Measurements from ENCODE around the gene XAGE5. TPM values are rescaled to one million over a fixed set of nuclear protein-coding genes. Genes with fewer than 3 reads are reported as not detected.
"Not testable (repeated sequence)": the region's sequence is repeated elsewhere in the genome, so short reads cannot be mapped to it uniquely, and the experiment has no call there.

Gene XAGE5, protein sequence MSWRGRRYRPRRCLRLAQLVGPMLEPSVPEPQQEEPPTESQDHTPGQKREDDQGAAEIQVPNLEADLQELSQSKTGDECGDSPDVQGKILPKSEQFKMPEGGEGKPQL
- total RNA-seq, result not detected in 2 replicates
- polyA plus RNA-seq, result not detected in 2 replicates

DNA sequence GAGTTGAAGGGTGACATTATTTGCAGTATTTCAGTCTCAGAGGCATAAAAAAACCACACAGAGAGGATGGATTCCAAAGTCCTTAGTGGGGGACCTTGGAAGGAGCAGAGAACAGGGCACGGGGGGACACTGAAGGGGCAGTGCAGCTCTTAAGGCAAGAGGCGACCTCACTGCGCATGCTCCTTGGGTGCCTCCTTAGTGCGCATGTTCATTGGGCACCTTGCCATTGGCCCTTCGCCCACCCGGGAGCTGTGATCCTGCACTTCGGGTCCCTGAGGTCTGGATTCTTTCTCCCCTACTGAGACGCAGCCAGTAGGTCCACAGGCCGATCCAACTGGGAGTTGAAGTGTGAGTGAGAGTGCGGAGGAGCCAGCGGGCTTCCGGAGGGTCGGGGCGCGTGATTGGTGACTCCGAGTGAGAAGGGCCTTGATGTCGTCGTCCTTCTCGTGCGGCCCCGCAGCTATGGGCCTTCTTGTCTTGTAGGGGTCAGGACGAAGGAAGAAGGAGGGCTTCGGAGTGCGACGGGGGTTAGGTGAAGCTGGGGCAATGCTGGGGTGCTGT lies at the start of gene XAGE5:
TSS of gene XAGE5 (plus strand) at position 223 of the 561 bp plus-strand sequence. CDS start 1,280 bp downstream, outside the sequence.
- H3K27me3 ChIP-seq, result no peaks in the 10 kb centered on the region
- no peaks in the 10 kb centered on the region for H3K4me1 ChIP-seq (ENCODE audit: low read depth)
- no peaks in the 10 kb centered on the region for H3K9me3 ChIP-seq (ENCODE audit: low read depth)
- TF ChIP-seq, protein P1, sequence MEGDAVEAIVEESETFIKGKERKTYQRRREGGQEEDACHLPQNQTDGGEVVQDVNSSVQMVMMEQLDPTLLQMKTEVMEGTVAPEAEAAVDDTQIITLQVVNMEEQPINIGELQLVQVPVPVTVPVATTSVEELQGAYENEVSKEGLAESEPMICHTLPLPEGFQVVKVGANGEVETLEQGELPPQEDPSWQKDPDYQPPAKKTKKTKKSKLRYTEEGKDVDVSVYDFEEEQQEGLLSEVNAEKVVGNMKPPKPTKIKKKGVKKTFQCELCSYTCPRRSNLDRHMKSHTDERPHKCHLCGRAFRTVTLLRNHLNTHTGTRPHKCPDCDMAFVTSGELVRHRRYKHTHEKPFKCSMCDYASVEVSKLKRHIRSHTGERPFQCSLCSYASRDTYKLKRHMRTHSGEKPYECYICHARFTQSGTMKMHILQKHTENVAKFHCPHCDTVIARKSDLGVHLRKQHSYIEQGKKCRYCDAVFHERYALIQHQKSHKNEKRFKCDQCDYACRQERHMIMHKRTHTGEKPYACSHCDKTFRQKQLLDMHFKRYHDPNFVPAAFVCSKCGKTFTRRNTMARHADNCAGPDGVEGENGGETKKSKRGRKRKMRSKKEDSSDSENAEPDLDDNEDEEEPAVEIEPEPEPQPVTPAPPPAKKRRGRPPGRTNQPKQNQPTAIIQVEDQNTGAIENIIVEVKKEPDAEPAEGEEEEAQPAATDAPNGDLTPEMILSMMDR (IDR thresholded peaks at IDR 0.05; ENCODE audit: low read depth, low read length), result no peak
- no peak within 1 kb of the TSS for H3K4me3 ChIP-seq
- H3K36me3 ChIP-seq, result no peaks in the 10 kb centered on the region
- no peak within 1 kb of the TSS for H3K27ac ChIP-seq
- no peak for DNase-seq (ENCODE audit: low read depth in 1 of 2, low spot score in 1 of 2)

DNA sequence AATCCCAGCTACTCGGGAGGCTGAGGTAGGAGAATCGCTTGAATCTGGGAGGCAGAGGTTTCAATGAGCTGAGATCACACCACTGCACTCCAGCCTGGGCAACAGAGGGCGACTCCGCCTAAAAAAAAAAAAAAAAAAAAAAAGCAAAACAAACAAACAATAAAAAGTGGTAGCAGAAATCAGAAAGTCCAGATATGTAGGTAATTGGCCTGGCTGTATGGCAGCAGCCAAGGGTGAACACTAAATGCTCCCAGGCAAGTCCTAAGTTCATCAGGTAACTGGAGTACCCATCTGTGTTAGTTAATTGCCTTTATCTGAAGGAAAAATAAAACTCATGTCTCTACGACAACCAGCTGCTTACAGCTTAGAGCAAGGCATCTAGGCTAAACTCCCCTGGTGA lies 45.1 kb upstream of the XAGE5 start:
- not testable (repeated sequence) for H3K27me3 ChIP-seq; DNase-seq (ENCODE audit: low read depth in 1 of 2, low spot score in 1 of 2); H3K4me3 ChIP-seq; H3K4me1 ChIP-seq (ENCODE audit: low read depth); H3K9me3 ChIP-seq (ENCODE audit: low read depth); H3K27ac ChIP-seq; H3K36me3 ChIP-seq

DNA sequence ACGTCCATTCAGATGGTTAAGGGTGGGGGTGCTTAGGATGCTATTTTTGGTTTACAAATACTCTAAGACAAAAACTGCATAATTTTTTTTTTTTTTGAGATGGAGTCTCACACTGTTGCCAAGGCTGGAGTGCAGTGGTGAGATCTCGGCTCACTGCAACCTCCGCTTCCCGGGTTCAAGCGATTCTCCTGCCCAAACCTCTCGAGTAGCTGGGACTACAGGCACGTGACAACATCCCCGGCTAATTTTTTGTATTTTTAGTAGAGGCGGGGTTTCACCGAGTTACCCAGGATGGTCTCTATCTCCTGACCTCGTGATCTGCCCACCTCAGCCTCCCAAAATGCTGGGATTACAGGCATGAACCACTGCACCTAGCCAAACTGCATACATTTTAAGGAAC lies 37.6 kb upstream of the XAGE5 start:
- H3K27ac ChIP-seq; H3K36me3 ChIP-seq; H3K4me1 ChIP-seq (ENCODE audit: low read depth); H3K4me3 ChIP-seq; DNase-seq (ENCODE audit: low read depth in 1 of 2, low spot score in 1 of 2); H3K9me3 ChIP-seq (ENCODE audit: low read depth); H3K27me3 ChIP-seq: not testable (repeated sequence)

DNA sequence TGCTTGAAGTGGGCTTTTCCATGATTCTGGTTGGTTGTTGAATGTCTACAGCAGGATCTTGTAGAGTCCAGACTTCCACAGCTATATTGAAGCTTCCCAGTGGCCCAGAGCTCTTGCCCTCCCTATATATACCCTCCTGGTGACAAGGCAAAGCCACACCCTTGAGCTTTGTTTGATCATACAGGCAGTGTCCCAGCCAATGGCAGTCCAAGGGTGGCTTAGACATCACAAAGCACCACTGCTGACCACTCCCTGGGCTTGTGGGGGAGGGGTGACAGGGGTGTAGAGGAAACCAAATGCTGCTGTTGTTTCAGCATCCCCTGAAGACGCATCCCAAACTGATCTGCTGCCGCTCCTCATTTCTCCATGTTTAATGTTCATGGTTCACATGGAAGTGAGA lies 13.8 kb upstream of the XAGE5 start, which contains the start of gene SPANXN5:
TSS of gene SPANXN5 (minus strand) at position 101 of the 400 bp plus-strand sequence. CDS start at position 22, 79 bp downstream.
- not testable (repeated sequence) for H3K9me3 ChIP-seq (ENCODE audit: low read depth); H3K4me3 ChIP-seq; H3K27ac ChIP-seq; H3K4me1 ChIP-seq (ENCODE audit: low read depth); H3K27me3 ChIP-seq; H3K36me3 ChIP-seq; DNase-seq (ENCODE audit: low read depth in 1 of 2, low spot score in 1 of 2)

DNA sequence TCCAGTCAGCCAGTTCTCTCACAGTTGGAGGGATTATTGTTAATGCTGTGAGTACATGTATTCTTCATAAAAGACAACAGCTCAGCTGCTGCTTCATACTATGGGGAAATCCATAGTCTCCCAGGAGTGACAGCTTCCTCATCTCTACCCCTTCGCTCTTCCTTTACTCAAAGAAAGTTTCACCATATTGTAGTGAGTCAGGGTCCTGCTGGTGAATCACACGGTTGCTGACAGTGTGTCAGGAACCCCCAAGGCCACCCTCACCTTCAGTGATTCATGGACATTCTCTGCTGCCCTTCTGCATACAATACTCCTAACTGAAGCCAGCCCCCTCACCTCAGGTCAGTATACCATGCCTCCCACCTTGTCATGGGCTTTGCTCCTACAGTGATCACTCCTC lies 6.2 kb upstream of the XAGE5 start:
- H3K4me3 ChIP-seq; H3K4me1 ChIP-seq (ENCODE audit: low read depth): not testable (repeated sequence)

DNA sequence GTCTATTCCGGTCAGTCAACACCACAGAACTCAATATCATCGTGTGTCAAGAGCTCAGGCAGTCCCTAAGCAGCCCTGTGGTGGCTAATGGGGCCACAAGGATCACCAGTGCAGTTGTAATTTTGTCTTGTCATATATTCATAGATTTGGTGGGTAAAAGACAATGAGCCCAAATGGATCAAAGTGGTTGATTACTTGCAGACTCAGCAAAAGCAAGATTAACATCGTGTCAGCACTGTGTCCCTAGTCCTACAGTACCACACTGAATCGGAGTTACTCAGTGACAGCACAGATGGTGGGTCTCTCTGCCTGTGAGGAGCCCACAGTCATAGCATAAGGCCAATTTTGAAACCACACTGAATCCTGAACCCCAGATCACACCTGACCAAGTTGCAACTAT lies 8.7 kb downstream of the XAGE5 start:
- Histone ChIP-seq H3K27ac (no peak overlapping the region), H3K9me3 (ENCODE audit: low read depth) (no peaks in the 10 kb centered on the region), H3K4me1 (ENCODE audit: low read depth) (no peaks in the 10 kb centered on the region), H3K36me3 (no peaks in the 10 kb centered on the region), H3K4me3 (no peak overlapping the region), H3K27me3 (no peaks in the 10 kb centered on the region)
- TF ChIP-seq, protein P1 (IDR thresholded peaks at IDR 0.05; ENCODE audit: low read depth, low read length), result no peak
- no peak for DNase-seq (ENCODE audit: low read depth in 1 of 2, low spot score in 1 of 2)

More for the DNA sequence above, 6.2 kb upstream of the XAGE5 start:
- not testable (repeated sequence) for H3K27ac ChIP-seq; H3K36me3 ChIP-seq; H3K9me3 ChIP-seq (ENCODE audit: low read depth); H3K27me3 ChIP-seq; DNase-seq (ENCODE audit: low read depth in 1 of 2, low spot score in 1 of 2)

DNA sequence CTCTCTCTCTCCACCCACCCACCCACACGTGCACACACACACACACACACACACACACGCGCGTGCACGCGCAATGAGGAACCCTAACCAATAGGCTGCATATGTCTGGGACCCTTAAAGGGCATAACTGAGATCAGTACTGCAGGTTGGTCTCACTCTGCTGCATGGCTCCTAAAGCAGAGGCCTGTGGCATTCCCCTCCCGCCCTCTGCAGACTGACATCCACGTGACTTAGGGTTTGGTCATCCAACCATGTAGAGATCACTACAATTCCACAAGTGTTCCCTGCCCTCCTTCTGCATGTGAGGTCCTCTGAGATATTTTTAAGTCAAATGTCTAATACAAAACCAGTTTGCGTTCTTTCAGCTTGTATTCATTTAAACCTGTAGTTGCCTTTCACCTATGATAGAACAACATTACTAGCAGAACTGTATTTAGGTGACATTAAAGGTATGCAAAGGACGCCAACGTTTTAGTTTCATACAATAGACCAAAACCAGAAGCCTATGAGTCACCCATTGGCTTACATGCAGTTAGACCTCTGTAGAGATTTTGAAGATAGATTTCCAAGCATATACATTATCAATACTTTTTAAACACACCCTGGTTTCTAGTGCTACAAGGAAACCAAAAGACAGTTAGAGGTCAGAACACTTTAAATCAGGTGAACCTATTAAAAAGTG lies 10.1 kb downstream of the XAGE5 start:
- Histone ChIP-seq H3K27ac (no peak overlapping the region), H3K9me3 (ENCODE audit: low read depth) (no peaks in the 10 kb centered on the region), H3K4me1 (ENCODE audit: low read depth) (no peaks in the 10 kb centered on the region), H3K27me3 (no peaks in the 10 kb centered on the region), H3K4me3 (no peak overlapping the region), H3K36me3 (no peaks in the 10 kb centered on the region)
- TF ChIP-seq, protein P1 (IDR thresholded peaks at IDR 0.05; ENCODE audit: low read depth, low read length), result no peak
- no peak for DNase-seq (ENCODE audit: low read depth in 1 of 2, low spot score in 1 of 2)

All from cardiac muscle cell (in vitro differentiated cells and primary cell).